ENCODE data around the gene NUS1.
A peak's percentile ranks its signal among the peaks of the same experiment; 100 is the strongest.
"Not testable (repeated sequence)": the region's sequence is repeated elsewhere in the genome, so short reads cannot be mapped to it uniquely, and the experiment has no call there.

The NUS1 gene

GRCh38 chr6:117674991-117675657, at the start of gene NUS1:
Gene NUS1 (plus strand): TSS chr6:117675469. CDS start chr6:117675671, 202 bp downstream.
- DNase-seq = peak; percentile 99

- no peak for DNase-seq
Observed at GRCh38 chr6:117627533-117627932, 47.7 kb upstream of the NUS1 start.

- no peak for DNase-seq
Observed at GRCh38 chr6:117629119-117629660, 46.1 kb upstream of the NUS1 start.

GRCh38 chr6:117637770-117638169, 37.5 kb upstream of the NUS1 start:
- DNase-seq = no peak

- no peak for DNase-seq
Observed at GRCh38 chr6:117642976-117643375, 32.3 kb upstream of the NUS1 start.

- not testable (repeated sequence) for DNase-seq
Observed at GRCh38 chr6:117651984-117652383, 23.3 kb upstream of the NUS1 start.

- DNase-seq = no peak
Observed at GRCh38 chr6:117653949-117654348, 21.3 kb upstream of the NUS1 start.

- DNase-seq = no peak
Observed at GRCh38 chr6:117655380-117655779, 19.9 kb upstream of the NUS1 start.

- DNase-seq = no peak
Observed at GRCh38 chr6:117666881-117667280, 8.4 kb upstream of the NUS1 start.

GRCh38 chr6:117668736-117669135, 6.5 kb upstream of the NUS1 start:
- DNase-seq = no peak

- DNase-seq = no peak
Observed at GRCh38 chr6:117674503-117674902, 766 bp upstream of the NUS1 start.

- peak; percentile 25 for DNase-seq
Observed at GRCh38 chr6:117675658-117676301, 511 bp downstream of the NUS1 start.

- DNase-seq = no peak
Observed at GRCh38 chr6:117676577-117677218, 1.4 kb downstream of the NUS1 start.

GRCh38 chr6:117677553-117678141, 2.4 kb downstream of the NUS1 start:
- peak; percentile 36 for DNase-seq

- DNase-seq = no peak
Observed at GRCh38 chr6:117681162-117681741, 6.0 kb downstream of the NUS1 start.

- no peak for DNase-seq
Observed at GRCh38 chr6:117684749-117685148, 9.5 kb downstream of the NUS1 start.

GRCh38 chr6:117685359-117685758, 10.1 kb downstream of the NUS1 start:
- no peak for DNase-seq

GRCh38 chr6:117687021-117687648, 11.9 kb downstream of the NUS1 start:
- DNase-seq = no peak

- not testable (repeated sequence) for DNase-seq
Observed at GRCh38 chr6:117689584-117689983, 14.3 kb downstream of the NUS1 start.

- no peak for DNase-seq
Observed at GRCh38 chr6:117706504-117706903, 31.2 kb downstream of the NUS1 start.

- not testable (repeated sequence) for DNase-seq
Observed at GRCh38 chr6:117706936-117707509, 31.8 kb downstream of the NUS1 start.

- no peak for DNase-seq
Observed at GRCh38 chr6:117711369-117711768, 36.1 kb downstream of the NUS1 start.
